ENCODE data around the gene PALD1.

PALD1 gene

GRCh38 chr10:70555371-70555770 is 76.8 kb downstream of the PALD1 start:
- H3K4me3 ChIP-seq (ENCODE audit: low read length): no peak overlapping the region
- H3K4me1 ChIP-seq (ENCODE audit: insufficient read depth, low read length): peaks cover 4% of the 10 kb centered on the region; the same call in 1 of the 2 replicates
- H3K27ac ChIP-seq (ENCODE audit: low read length): no peak overlapping the region
- no peaks in the 10 kb centered on the region for H3K9me3 ChIP-seq (ENCODE audit: insufficient read depth, low read depth, low read length)
- H3K36me3 ChIP-seq (ENCODE audit: insufficient read depth, low read depth, low read length): peaks cover 16% of the 10 kb centered on the region
- H3K9ac ChIP-seq (ENCODE audit: low read depth, low read length): no peak overlapping the region
- H3K27me3 ChIP-seq (ENCODE audit: insufficient read depth, low read length): no peaks in the 10 kb centered on the region

DNA sequence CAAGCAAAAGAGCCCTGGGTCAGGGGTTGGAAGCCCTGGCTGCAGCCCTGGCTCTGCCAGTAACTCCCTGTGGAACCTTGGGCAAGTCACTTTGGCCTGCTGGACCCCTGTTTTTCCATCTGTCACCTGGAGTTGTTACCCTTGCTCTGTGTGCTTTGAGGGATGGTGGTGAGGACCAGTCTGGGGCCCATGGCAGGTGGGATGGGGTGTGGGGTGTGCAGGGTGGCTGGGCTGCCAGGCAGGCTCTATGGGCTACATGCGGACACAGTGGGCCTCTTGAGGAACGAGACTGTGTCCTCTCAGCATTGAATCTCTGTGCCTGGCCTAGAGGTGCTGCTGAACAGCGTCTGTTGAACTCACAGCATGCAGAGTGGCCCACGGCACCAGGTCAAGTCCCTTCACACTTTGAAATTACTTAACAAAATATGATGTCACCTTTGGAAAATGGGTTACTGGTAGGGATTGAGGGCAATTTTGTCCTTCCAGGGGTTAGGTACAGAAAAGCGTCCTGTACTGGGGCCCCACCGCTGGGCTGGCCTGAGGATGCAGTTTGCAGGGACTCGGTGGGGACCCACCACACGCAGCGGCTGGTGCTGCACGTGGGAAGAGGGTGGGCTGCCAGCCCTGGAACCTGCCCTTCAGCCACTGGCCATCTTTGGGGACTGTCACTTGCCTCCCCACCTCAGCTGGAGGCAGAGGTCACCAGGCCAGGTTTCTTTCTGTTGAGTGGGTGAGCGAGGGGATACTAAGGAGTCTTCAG is 78.7 kb downstream of the PALD1 start:
- H3K9me3 ChIP-seq (ENCODE audit: insufficient read depth, low read depth, low read length): no peaks in the 10 kb centered on the region
- no peaks in the 10 kb centered on the region for H3K27me3 ChIP-seq (ENCODE audit: insufficient read depth, low read length)
- H3K9ac ChIP-seq (ENCODE audit: low read depth, low read length): no peak overlapping the region
- peaks cover 4% of the 10 kb centered on the region; the same call in 1 of the 2 replicates for H3K4me1 ChIP-seq (ENCODE audit: insufficient read depth, low read length)
- no peak overlapping the region for H3K27ac ChIP-seq (ENCODE audit: low read length)
- no peak overlapping the region for H3K4me3 ChIP-seq (ENCODE audit: low read length)
- H3K36me3 ChIP-seq (ENCODE audit: insufficient read depth, low read depth, low read length): 0 out of 2 replicates have a peak, but pooled peaks cover 5% of the 10 kb centered on the region

DNA sequence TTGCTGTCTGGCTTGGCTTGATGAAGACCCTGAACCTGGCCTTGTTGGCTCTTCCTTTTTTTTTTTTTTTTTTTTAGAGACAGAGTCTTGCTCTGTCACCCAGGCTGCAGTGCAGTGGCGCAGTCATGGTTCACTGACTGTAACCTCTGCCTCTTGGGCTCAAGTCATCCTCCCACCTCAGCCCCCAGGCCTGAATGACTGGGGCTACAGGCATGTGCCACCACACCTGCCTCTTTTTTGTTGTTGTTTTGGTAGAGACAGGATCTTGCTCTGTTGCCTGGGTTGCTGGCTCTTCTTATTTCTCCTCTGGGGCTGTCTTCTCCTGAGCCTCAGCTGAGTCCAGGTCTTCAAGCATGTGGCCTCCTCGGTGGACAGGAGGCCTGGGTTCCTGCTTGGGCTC is 79.3 kb downstream of the PALD1 start:
- Histone ChIP-seq H3K9ac (ENCODE audit: low read depth, low read length) (no peak overlapping the region), H3K27ac (ENCODE audit: low read length) (no peak overlapping the region), H3K36me3 (ENCODE audit: insufficient read depth, low read depth, low read length) (0 out of 2 replicates have a peak, but pooled peaks cover 5% of the 10 kb centered on the region), H3K4me1 (ENCODE audit: insufficient read depth, low read length) (peaks cover 4% of the 10 kb centered on the region; the same call in 1 of the 2 replicates), H3K4me3 (ENCODE audit: low read length) (no peak overlapping the region), H3K9me3 (ENCODE audit: insufficient read depth, low read depth, low read length) (no peaks in the 10 kb centered on the region), H3K27me3 (ENCODE audit: insufficient read depth, low read length) (no peaks in the 10 kb centered on the region)

DNA sequence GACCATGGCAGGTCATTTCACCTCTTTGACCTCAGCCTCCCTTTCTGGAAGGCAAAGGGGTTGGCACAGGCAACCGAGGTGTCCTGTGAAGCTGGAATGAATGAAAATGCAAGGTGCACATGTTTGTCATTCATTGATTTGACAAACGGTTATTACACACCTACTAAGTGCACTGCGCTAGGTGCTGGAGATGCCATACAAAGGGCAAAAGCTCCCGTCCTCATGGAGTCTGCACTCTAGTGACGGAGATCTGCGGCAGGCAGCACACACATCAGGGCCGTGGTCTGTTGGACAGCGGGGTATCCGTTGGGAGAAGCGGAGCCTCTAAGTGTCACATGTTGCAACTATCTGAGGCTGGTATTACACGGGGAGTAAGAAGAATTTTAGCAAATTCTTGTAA is 79.7 kb downstream of the PALD1 start:
- 0 out of 2 replicates have a peak, but pooled peaks cover under 1% of the 10 kb centered on the region for H3K36me3 ChIP-seq (ENCODE audit: insufficient read depth, low read depth, low read length)
- H3K4me1 ChIP-seq (ENCODE audit: insufficient read depth, low read length): peaks cover 4% of the 10 kb centered on the region; the same call in 1 of the 2 replicates
- no peak overlapping the region for H3K9ac ChIP-seq (ENCODE audit: low read depth, low read length)
- no peaks in the 10 kb centered on the region for H3K27me3 ChIP-seq (ENCODE audit: insufficient read depth, low read length)
- H3K27ac ChIP-seq (ENCODE audit: low read length): no peak overlapping the region
- H3K9me3 ChIP-seq (ENCODE audit: insufficient read depth, low read depth, low read length): no peaks in the 10 kb centered on the region
- no peak overlapping the region for H3K4me3 ChIP-seq (ENCODE audit: low read length)

DNA sequence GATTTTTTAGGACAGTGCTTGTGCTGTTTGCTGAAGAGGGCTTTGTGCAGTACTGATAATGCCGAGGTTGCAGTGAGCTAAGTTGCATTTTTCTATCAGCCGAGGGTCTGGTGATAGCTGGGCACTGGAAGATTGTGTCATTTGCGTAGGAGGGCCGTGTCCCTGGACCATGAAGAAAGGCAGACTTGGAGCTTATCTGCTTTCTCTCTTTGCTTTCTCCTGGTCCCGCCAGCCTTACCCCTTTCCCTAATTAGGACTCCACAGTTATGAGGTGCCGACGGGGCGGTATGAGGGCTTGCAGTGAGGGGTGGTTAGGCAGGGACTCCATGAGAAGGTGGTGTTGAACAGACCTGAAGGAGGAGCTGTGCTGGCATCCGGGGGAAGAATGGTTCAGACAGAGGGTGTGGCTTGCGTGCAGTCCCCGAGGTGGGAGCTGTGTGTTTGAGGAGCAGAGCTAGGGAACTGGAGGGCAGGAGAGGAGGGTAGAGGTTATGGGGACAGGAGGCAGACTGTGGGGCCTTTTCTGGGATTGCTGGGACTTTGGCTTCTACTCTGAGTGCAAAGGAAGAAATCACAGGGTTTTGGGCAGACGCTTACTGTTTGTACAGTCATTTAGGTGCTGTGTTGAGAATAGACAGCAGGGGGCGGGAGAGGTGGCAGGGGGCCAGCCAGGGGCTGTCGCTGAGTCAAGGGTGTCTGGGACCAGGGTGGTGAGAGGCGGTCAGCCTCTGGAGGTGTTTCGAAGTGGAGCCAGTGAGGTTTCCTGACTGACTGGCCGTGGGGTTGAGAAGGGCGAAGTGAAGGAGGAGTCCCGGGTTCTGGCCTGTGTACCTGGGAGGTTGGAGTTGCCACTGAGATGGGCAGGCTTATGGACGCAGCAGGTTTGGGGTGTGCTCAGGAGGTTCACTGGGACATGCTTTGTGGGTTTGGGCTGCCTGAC is 80.6 kb downstream of the PALD1 start:
- Histone ChIP-seq H3K9ac (ENCODE audit: low read depth, low read length) (no peak overlapping the region; the same call in 1 of the 2 replicates), H3K9me3 (ENCODE audit: insufficient read depth, low read depth, low read length) (no peaks in the 10 kb centered on the region), H3K27me3 (ENCODE audit: insufficient read depth, low read length) (no peaks in the 10 kb centered on the region), H3K36me3 (ENCODE audit: insufficient read depth, low read depth, low read length) (no peaks in the 10 kb centered on the region), H3K27ac (ENCODE audit: low read length) (no peak overlapping the region), H3K4me3 (ENCODE audit: low read length) (no peak overlapping the region), H3K4me1 (ENCODE audit: insufficient read depth, low read length) (peaks cover 4% of the 10 kb centered on the region; the same call in 1 of the 2 replicates)

GRCh38 chr10:70559861-70560260 is 81.3 kb downstream of the PALD1 start:
- Histone ChIP-seq H3K4me3 (ENCODE audit: low read length) (no peak overlapping the region), H3K36me3 (ENCODE audit: insufficient read depth, low read depth, low read length) (no peaks in the 10 kb centered on the region), H3K4me1 (ENCODE audit: insufficient read depth, low read length) (peaks cover 4% of the 10 kb centered on the region; the same call in 1 of the 2 replicates), H3K9me3 (ENCODE audit: insufficient read depth, low read depth, low read length) (no peaks in the 10 kb centered on the region), H3K27ac (ENCODE audit: low read length) (no peak overlapping the region), H3K9ac (ENCODE audit: low read depth, low read length) (no peak overlapping the region), H3K27me3 (ENCODE audit: insufficient read depth, low read length) (no peaks in the 10 kb centered on the region)

DNA sequence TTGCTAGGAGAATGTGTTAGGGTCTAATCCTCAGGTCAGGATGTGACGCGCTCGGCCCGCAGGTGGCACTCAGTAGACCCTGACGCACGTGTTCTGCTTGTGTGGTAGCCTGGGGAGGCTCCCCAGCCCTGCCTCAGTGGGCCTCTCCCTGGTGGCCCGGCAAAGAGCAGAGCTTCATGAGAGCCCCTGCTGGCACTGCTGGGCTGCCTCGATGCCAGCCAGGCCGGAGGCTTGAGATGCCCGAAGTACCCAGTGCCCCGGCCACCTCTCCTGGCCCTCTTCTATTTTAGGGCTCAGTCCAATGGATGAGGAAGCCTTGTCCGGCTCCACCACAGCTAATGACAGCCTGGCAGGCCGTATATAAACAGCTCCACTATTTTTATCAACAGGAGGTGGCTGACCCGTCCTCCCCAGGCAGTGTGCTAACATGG is 82.0 kb downstream of the PALD1 start:
- no peak overlapping the region for H3K27ac ChIP-seq (ENCODE audit: low read length)
- no peak overlapping the region; the same call in 1 of the 2 replicates for H3K9ac ChIP-seq (ENCODE audit: low read depth, low read length)
- H3K9me3 ChIP-seq (ENCODE audit: insufficient read depth, low read depth, low read length): no peaks in the 10 kb centered on the region
- no peaks in the 10 kb centered on the region for H3K27me3 ChIP-seq (ENCODE audit: insufficient read depth, low read length)
- H3K4me1 ChIP-seq (ENCODE audit: insufficient read depth, low read length): peaks cover 4% of the 10 kb centered on the region; the same call in 1 of the 2 replicates
- no peak overlapping the region for H3K4me3 ChIP-seq (ENCODE audit: low read length)
- H3K36me3 ChIP-seq (ENCODE audit: insufficient read depth, low read depth, low read length): no peaks in the 10 kb centered on the region

DNA sequence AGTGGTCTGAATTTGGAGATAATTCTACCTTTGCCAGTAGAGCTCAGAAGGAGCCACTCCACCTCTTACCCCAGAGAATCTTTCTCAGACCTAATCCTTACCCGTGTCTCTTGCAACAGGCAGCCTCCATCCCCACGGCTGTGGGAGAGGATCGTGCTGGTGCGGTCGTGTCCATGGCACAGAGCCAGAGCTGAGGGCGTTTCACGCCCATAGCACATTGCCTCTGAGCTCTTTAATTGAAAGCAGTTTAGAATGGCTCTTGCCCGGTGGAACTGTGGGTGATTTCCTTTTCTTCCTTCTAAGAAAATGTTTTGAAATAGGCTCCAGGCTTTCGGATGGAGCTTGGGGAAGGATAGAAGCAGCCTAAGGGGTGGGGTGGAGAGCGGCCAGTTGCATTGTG is 82.5 kb downstream of the PALD1 start:
- no peak overlapping the region for H3K27ac ChIP-seq (ENCODE audit: low read length)
- no peaks in the 10 kb centered on the region for H3K27me3 ChIP-seq (ENCODE audit: insufficient read depth, low read length)
- H3K4me1 ChIP-seq (ENCODE audit: insufficient read depth, low read length): peaks cover 4% of the 10 kb centered on the region; the same call in 1 of the 2 replicates
- H3K4me3 ChIP-seq (ENCODE audit: low read length): no peak overlapping the region
- no peaks in the 10 kb centered on the region for H3K36me3 ChIP-seq (ENCODE audit: insufficient read depth, low read depth, low read length)
- no peak overlapping the region for H3K9ac ChIP-seq (ENCODE audit: low read depth, low read length)
- H3K9me3 ChIP-seq (ENCODE audit: insufficient read depth, low read depth, low read length): no peaks in the 10 kb centered on the region

DNA sequence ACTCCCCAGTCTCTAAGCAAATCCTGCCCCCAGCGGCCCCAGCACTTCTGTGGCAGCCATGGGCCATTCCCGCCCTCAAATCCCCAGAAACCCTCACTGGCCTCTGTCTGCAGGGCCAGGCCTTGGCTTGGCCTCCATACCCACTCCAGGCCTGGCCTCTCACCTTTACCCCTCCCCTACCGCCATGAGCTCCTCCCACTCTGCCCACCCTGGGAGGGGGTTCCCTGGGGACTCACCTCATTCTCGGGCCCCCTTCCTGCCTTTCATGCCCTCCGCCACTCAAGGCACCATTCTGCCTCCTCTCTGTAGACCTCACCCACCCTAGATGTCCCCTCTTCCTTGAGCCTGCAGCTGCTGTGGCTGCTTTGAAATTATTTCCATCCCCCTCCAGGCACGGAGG is 83.0 kb downstream of the PALD1 start:
- Histone ChIP-seq H3K4me1 (ENCODE audit: insufficient read depth, low read length) (peaks cover 4% of the 10 kb centered on the region; the same call in 1 of the 2 replicates), H3K27me3 (ENCODE audit: insufficient read depth, low read length) (no peaks in the 10 kb centered on the region)

GRCh38 chr10:70562036-70562755 is 83.6 kb downstream of the PALD1 start:
- Histone ChIP-seq H3K9me3 (ENCODE audit: insufficient read depth, low read depth, low read length) (no peaks in the 10 kb centered on the region), H3K36me3 (ENCODE audit: insufficient read depth, low read depth, low read length) (no peaks in the 10 kb centered on the region), H3K27me3 (ENCODE audit: insufficient read depth, low read length) (no peaks in the 10 kb centered on the region), H3K4me1 (ENCODE audit: insufficient read depth, low read length) (peaks cover 4% of the 10 kb centered on the region; the same call in 1 of the 2 replicates), H3K27ac (ENCODE audit: low read length) (no peak overlapping the region), H3K9ac (ENCODE audit: low read depth, low read length) (no peak overlapping the region), H3K4me3 (ENCODE audit: low read length) (no peak overlapping the region)

More for the DNA sequence above, 83.0 kb downstream of the PALD1 start:
- H3K9ac ChIP-seq (ENCODE audit: low read depth, low read length): no peak overlapping the region
- H3K36me3 ChIP-seq (ENCODE audit: insufficient read depth, low read depth, low read length): no peaks in the 10 kb centered on the region
- H3K4me3 ChIP-seq (ENCODE audit: low read length): no peak overlapping the region
- no peaks in the 10 kb centered on the region for H3K9me3 ChIP-seq (ENCODE audit: insufficient read depth, low read depth, low read length)
- H3K27ac ChIP-seq (ENCODE audit: low read length): no peak overlapping the region

DNA sequence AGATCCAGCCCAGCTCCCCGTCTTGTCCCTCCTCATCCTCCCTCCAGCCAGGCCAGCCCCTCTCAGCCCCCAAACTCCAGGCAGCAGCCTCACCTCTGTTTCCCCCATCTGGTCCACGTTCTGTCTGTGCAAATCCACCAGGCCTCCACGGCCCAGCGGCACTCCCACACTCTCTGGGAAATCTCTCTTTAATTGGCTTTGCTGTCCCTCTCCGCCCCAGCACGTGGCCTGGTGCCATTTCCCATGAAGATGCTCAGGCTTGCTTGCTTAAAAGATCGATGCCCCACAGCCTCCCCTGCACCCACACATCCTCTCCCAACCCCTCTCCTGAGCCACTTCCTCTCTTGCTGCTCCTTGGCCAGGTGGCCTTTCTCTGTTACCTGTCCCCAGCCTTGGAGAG is 84.7 kb downstream of the PALD1 start:
- no peak overlapping the region for H3K9ac ChIP-seq (ENCODE audit: low read depth, low read length)
- no peak overlapping the region for H3K27ac ChIP-seq (ENCODE audit: low read length)
- no peaks in the 10 kb centered on the region for H3K9me3 ChIP-seq (ENCODE audit: insufficient read depth, low read depth, low read length)
- H3K27me3 ChIP-seq (ENCODE audit: insufficient read depth, low read length): no peaks in the 10 kb centered on the region
- H3K4me3 ChIP-seq (ENCODE audit: low read length): no peak overlapping the region
- peaks cover 4% of the 10 kb centered on the region; the same call in 1 of the 2 replicates for H3K4me1 ChIP-seq (ENCODE audit: insufficient read depth, low read length)
- no peaks in the 10 kb centered on the region for H3K36me3 ChIP-seq (ENCODE audit: insufficient read depth, low read depth, low read length)

All from iPS-20b (cell line).